ENCODE measurements around the gene HMG20B. TPM values are rescaled to one million over a fixed set of nuclear protein-coding genes. Genes with fewer than 3 reads are reported as not detected.

The HMG20B gene
- total RNA-seq, 4 donors from 2014 or later = 93.3 to 160 (median 105) TPM

GRCh38 chr19:3626473-3627350 is 54.0 kb downstream of the HMG20B start, which contains the start of gene CACTIN:
Gene CACTIN, minus strand, starts transcription at chr19:3626790. Its CDS starts 28 bp downstream, at chr19:3626762.
- peak; percentile 99 to 100 for DNase-seq
- intact Hi-C loops (cut with DNase I) = loop anchor here (5.0 kb wide), 1 partner anchor 54 kb away; the partner anchor contains the start of gene HMG20B
- peak within 1 kb of the TSS; percentile 92 to 96 (median 96) for H3K27ac ChIP-seq
- peaks cover 0 to 2% of the 10 kb centered on the region in 2 donors for H3K36me3 ChIP-seq
- peaks cover 15 to 18% of the 10 kb centered on the region in 2 donors for H3K4me1 ChIP-seq
- peak within 1 kb of the TSS; percentile 72 to 88 (median 73) for H3K4me3 ChIP-seq (replicated peaks in 1 of 3)
- peak in 1 of 2 donors; percentile 76 for TF ChIP-seq POLR2A (IDR thresholded peaks at IDR 0.05)
- TF ChIP-seq CTCF (IDR thresholded peaks at IDR 0.05) = peak in 1 of 6 experiments; percentile 20
- H3K9me3 ChIP-seq = no peaks in the 10 kb centered on the region
- 0% methylated on average over 15 to 49 of the region's 80 CpGs for WGBS, 2 donors
- H3K27me3 ChIP-seq = no peaks in the 10 kb centered on the region

- intact Hi-C loops (cut with DNase I) = loop anchor here (5.0 kb wide), 1 partner anchor 55 kb away; the partner anchor contains the start of gene HMG20B
- 69 to 70% methylated on average over 7 of the region's 7 CpGs for WGBS, 2 donors
- no peak overlapping the region for H3K4me3 ChIP-seq (replicated peaks in 1 of 3)
Observed at GRCh38 chr19:3627351-3627723, 54.6 kb downstream of the HMG20B start.

More at GRCh38 chr19:3627351-3627723, 54.6 kb downstream of the HMG20B start:
- Histone ChIP-seq H3K36me3 (no peaks in the 10 kb centered on the region), H3K4me1 (peaks cover 15 to 18% of the 10 kb centered on the region in 2 donors), H3K9me3 (no peaks in the 10 kb centered on the region), H3K27me3 (no peaks in the 10 kb centered on the region), H3K27ac (peak overlapping the region in 1 of 3 donors; percentile 92)
- TF ChIP-seq CTCF (IDR thresholded peaks at IDR 0.05) (peak in 1 of 6 experiments; percentile 8), POLR2A (IDR thresholded peaks at IDR 0.05) (no peak)
- DNase-seq = peak in 1 of 2 donors; percentile 11

Small RNA genes lying within 50 kb of the gene (small RNA-seq; reads per million reads assigned to genes)
- not detected for gene AC005786.1

Other genes starting within 250 kb of the HMG20B start
- 100 to 1,000 TPM in 3 of 4 donors, 10 to 100 TPM in 1; 76.2 to 183 (median 132) TPM for gene NFIC, start 206.4 kb upstream of the HMG20B start, total RNA-seq
- not detected for gene SMIM24, start 92.4 kb upstream of the HMG20B start, total RNA-seq
- not detected for gene SMIM44, start 89.5 kb upstream of the HMG20B start, total RNA-seq
- 10 to 100 TPM in 3 of 4 donors, 1 to 10 TPM in 1; 9.0 to 18.9 (median 13.6) TPM for gene DOHH, start 72.3 kb upstream of the HMG20B start, total RNA-seq
- 10 to 100 TPM; 28.6 to 56.0 (median 36.1) TPM for gene FZR1, start 66.6 kb upstream of the HMG20B start, total RNA-seq
- gene TEKTIP1, start 33.8 kb upstream of the HMG20B start, total RNA-seq = 1 to 10 TPM in 3 of 4 donors, not detected in 1; 1.2 to 3.3 (median 1.9) TPM
- gene MFSD12, start 15.4 kb upstream of the HMG20B start, total RNA-seq = 10 to 100 TPM; 36.4 to 90.9 (median 66.7) TPM
- 1 to 10 TPM in 2 of 4 donors, under 1 TPM in 2; 0.78 to 2.2 (median 0.97) TPM for gene GIPC3, start 12.5 kb downstream of the HMG20B start, total RNA-seq
- gene TBXA2R, start 33.9 kb downstream of the HMG20B start, total RNA-seq = 1 to 10 TPM in 3 of 4 donors, under 1 TPM in 1; 0.40 to 2.1 (median 1.3) TPM
- 10 to 100 TPM; 18.8 to 30.6 (median 24.5) TPM for gene CACTIN, start 53.8 kb downstream of the HMG20B start, total RNA-seq
- 10 to 100 TPM; 23.2 to 42.4 (median 35.0) TPM for gene PIP5K1C, start 127.5 kb downstream of the HMG20B start, total RNA-seq
- 10 to 100 TPM; 29.7 to 43.7 (median 39.8) TPM for gene TJP3, start 135.4 kb downstream of the HMG20B start, total RNA-seq
- 10 to 100 TPM; 33.6 to 42.9 (median 38.1) TPM for gene APBA3, start 188.7 kb downstream of the HMG20B start, total RNA-seq
- gene MRPL54, start 189.7 kb downstream of the HMG20B start, total RNA-seq = 100 to 1,000 TPM in 2 of 4 donors, 10 to 100 TPM in 2; 84.0 to 131 (median 102) TPM
- not detected for gene RAX2, start 199.3 kb downstream of the HMG20B start, total RNA-seq
- gene MATK, start 213.4 kb downstream of the HMG20B start, total RNA-seq = 10 to 100 TPM in 1 of 4 donors, 1 to 10 TPM in 2, under 1 TPM in 1; 0.93 to 14.7 (median 2.7) TPM